ENCODE data around the gene TMCC1.
"Not testable (repeated sequence)": the region's sequence is repeated elsewhere in the genome, so short reads cannot be mapped to it uniquely, and the experiment has no call there.

Gene TMCC1

GRCh38 chr3:129831942-129832341 is 61.6 kb downstream of the TMCC1 start:
- not testable (repeated sequence) for DNase-seq

DNA sequence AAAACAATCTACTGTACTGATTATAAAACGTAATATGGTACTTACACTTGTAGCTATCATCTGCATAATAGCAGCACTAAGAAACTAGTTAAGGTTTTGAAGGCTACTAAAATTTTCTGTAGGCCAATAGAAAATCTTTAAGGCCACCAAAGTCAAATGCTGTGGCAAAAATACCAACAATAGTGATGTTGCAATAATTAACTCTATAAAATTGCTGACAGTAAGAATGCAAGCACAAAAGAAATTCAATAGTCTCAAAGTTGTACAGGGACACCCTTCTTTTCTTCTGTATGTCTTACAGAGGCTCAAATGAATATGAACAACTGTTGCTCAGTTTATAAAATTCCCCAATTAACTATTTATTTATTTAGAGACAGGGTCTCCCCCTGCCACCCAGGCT is 62.0 kb downstream of the TMCC1 start:
- DNase-seq, result no peak

- no peak for DNase-seq
Measured at GRCh38 chr3:129829640-129830039, 63.9 kb downstream of the TMCC1 start.

GRCh38 chr3:129827765-129828164 is 65.7 kb downstream of the TMCC1 start:
- no peak for DNase-seq

- DNase-seq, result no peak
Measured at GRCh38 chr3:129824926-129825541, 68.5 kb downstream of the TMCC1 start.

GRCh38 chr3:129822679-129823078 is 70.8 kb downstream of the TMCC1 start:
- DNase-seq, result no peak

DNA sequence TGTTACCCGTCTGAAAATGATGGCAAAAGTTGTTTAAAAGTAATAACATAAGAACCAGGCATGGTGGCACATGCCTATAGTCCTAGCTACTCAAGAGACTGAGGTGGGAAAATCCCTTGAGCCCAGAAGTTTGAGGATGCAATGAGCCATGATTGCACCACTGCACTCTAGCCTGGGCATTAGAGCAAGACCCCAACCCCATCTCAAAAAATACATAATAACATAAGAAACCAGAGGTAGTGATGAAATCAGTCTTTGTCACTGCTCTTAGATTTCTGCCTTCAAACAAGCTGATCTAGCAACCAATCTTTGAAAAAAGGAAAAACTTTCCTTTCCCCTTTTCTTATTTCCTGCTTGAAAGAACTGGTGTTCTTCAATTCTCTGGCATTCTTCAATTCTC is 71.3 kb downstream of the TMCC1 start:
- DNase-seq, result no peak

DNA sequence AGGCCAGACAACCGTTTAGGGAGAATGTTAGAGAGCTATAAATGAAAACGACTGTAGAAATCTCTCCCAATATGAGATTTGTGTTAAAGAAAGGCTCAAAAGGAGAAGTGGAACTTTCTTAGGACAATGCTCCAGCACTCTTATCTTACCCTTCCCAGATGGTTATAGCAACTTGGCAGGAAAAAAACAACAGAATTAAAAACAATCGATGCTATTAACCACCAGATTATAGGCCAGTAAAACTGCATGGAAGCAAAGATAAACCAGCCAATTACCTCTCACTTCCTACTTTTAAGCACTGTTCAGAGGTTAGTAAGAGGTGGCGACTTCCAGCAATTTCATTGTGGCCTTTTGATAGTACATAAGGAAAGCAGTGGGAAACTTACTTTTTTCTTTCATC is 72.9 kb downstream of the TMCC1 start:
- no peak for DNase-seq

DNA sequence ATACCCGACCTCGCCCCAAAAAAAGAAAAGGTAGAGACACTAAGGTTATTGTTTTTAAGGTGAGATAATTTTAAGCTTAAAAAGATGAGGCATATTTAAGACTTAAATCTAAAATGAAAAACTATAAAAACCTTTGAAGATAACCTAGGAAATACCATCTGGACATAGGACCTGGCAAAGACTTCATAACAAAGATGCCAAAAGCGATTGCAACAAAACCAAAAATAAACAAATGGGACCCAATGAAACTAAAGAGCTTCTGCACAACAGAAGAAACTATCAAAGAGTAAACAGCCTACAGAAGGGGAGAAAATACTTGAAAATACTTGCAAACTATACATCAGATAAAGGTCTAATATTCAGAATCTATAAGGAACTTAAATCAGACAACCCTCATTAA is 80.9 kb downstream of the TMCC1 start:
- DNase-seq, result no peak

- no peak for DNase-seq
Measured at GRCh38 chr3:129809297-129809696, 84.2 kb downstream of the TMCC1 start.

- DNase-seq, result no peak
Measured at GRCh38 chr3:129796146-129796545, 97.4 kb downstream of the TMCC1 start.

DNA sequence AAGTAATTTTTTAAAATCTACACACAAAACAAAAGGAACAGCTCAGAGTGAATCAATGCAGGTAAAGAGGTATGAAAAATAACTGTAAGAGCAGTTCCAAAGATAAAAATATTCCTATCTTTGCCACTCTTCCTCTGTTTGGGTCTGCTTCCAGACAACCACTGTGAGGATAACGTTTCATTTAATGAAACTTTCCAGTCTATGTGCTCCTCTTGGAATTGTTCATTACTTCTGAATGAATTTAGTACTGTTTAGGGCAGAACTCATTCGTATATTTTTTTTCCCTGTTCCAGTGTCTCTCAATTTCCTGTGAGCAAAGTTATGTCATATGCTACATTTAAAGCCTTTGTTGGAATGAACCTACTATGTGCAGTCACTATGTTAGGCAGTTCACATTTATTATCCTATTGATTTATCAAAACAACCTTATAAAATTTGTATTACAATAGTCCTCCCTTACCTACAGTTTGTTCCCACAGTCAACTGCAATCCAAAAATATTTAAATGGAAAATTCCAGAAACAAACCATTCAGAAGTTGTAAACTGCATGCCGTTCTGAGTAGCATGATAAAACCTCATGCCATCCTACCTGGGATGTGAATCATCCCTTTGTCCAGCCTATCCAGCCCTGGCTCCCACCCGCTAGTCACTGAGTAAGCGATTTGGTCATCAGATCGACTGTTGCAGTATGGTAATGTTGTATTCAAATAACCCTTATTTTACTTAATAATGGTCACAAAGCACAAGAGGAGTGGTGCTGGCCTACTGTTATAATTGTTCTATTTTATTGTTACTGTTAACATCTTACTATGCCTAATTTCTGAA is 98.1 kb downstream of the TMCC1 start:
- DNase-seq, result no peak

GRCh38 chr3:129794311-129795185 is 99.0 kb downstream of the TMCC1 start:
- DNase-seq, result peak; percentile 29

DNA sequence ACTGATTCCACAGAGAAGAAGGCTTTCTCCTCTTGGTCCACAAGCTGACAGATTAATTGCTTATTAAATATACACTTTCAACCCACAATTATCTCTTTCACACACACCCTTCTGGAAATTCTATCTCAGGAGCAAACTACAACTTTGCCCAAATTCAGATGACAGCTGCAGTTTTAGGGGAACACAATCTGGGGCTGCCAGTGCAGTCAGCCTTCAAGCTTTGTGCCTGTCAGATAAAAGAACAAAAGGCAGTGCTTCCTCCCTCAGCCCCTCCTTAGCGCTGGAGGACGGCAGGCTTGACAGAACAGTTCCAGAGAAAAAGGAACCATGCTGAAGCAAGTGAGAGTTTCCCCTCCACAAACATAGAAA is 99.6 kb downstream of the TMCC1 start:
- no peak for DNase-seq

DNA sequence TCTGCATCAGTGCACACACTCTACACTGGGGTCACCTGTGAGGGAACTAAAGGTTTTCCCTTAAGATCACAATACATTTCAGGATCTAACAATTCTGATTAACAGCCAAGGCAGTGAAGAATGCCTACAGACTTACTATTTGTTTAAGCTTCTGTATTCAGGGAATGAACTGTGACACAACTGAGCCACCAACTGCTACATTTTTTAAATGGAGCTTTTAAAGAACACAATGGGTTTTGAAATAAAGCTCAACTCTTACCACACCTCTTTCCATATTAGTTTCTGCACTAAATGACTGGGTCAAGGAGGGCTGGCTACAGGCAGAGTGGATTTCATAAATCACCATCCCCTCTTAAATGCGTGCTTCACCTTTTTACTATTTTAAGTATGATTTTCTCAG is 100.2 kb downstream of the TMCC1 start:
- DNase-seq, result no peak

DNA sequence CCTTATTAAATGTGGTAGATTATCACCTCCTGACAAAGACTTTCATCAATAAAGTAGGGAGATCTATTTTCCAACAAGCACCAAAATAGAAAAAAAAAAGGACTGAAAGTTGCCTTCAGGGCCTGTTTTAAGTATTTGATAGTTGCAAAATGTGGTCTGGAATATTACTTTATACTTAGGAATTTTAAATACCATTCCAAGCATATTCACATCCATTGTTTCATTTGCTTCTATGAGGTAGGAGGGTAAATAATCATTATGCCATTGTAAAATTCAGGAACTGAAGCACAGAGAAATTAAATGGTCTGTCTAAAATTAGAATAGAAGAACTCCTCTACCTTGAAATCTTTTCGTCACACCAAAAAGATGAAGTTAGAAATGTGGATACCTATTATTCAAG is 110.0 kb downstream of the TMCC1 start:
- DNase-seq, result no peak

- no peak for DNase-seq
Measured at GRCh38 chr3:129778871-129779270, 114.6 kb downstream of the TMCC1 start.

GRCh38 chr3:129777806-129778205 is 115.7 kb downstream of the TMCC1 start:
- no peak for DNase-seq

GRCh38 chr3:129775870-129776269 is 117.6 kb downstream of the TMCC1 start:
- DNase-seq, result no peak

- DNase-seq, result no peak
Measured at GRCh38 chr3:129773691-129774663, 119.5 kb downstream of the TMCC1 start.

- no peak for DNase-seq
Measured at GRCh38 chr3:129770604-129771003, 122.9 kb downstream of the TMCC1 start.

GRCh38 chr3:129769616-129770015 is 123.9 kb downstream of the TMCC1 start:
- DNase-seq, result no peak
